Right renal pelvis (tissue), 4 donors: ENCODE data around the gene SUGP1. TPM values are rescaled to one million over a fixed set of nuclear protein-coding genes. Genes with fewer than 3 reads are reported as not detected.

Experiments
- DNase-seq, 4 donors: peaks; one replicate each; pipeline ENCODE4 v3.0.0-alpha.2; 2013; ENCODE audit warnings: low read depth in 4 of 4, low spot score in 3 of 4, missing footprints in 1 of 4
- polyA plus RNA-seq, 4 donors: library from polyadenylated mRNA; unstranded; fragments of 120-200 nt; gene quantifications; one replicate each; pipeline ENCODE4 v1.2.1, GENCODE V29; 2013; ENCODE audit not compliant: insufficient read length in 4 of 4

Gene SUGP1
- polyA plus RNA-seq, 4 donors, result 47.3 to 64.0 (median 56.4) TPM

DNA sequence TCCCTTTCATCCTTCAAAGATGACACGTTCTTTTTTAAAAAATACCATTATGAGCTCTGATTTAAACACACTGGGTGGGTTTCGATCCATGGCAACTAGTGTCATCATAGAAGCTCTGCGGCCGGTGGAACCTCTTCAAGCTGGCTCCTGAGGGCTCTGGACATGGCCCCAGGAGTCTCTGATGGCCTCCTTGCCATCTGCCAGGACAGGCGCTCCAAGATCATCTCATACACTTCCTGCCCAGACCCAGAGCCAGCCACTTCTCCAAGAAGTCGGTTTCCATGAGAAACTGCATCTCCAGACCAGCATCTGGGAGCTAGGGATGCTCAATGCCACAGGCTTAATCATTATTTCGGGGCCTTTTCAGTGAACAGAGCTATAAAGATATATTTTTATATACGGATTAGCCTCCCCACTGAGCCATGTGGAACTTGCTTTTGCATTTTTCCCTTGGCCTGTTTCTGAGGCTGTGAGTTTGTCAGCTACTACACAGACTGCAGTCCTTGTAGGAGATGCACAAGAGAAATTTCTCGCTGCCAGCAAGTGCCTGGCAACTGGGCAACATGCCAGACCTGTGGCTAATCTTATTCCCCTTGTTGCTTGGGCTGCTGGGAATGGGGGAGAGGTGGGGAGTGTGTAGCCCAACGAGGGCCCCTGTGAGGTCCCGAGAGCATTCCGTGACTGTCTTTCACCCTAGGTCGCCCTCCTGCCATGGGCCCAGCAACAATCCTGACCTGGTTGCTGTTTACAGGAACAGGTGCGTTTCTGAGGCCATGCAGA lies 15.9 kb downstream of the SUGP1 start:
- no peak for DNase-seq

DNA sequence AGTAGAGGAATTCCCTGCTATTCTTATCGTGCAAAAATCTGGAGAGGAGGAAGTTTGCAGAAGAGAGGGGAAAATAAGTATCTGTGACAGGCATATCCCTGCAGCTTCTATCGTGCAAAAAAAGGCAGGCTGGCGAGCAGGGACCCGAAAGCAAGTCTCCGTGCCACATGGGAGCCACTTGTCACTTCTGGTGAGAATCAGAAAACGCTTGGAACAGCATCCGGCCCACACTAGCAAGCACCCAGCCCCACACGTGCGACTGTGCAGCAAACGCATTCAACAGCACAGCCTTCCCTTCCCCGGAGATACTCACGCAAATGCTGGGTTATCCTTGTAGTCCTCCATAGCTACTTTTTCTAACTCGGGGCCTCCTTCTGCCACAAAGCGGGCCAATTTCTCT lies 16.9 kb downstream of the SUGP1 start:
- DNase-seq, result no peak

GRCh38 chr19:19300613-19301012 lies 19.7 kb downstream of the SUGP1 start:
- DNase-seq, result no peak

GRCh38 chr19:19297759-19298158 lies 22.6 kb downstream of the SUGP1 start:
- DNase-seq, result no peak

DNA sequence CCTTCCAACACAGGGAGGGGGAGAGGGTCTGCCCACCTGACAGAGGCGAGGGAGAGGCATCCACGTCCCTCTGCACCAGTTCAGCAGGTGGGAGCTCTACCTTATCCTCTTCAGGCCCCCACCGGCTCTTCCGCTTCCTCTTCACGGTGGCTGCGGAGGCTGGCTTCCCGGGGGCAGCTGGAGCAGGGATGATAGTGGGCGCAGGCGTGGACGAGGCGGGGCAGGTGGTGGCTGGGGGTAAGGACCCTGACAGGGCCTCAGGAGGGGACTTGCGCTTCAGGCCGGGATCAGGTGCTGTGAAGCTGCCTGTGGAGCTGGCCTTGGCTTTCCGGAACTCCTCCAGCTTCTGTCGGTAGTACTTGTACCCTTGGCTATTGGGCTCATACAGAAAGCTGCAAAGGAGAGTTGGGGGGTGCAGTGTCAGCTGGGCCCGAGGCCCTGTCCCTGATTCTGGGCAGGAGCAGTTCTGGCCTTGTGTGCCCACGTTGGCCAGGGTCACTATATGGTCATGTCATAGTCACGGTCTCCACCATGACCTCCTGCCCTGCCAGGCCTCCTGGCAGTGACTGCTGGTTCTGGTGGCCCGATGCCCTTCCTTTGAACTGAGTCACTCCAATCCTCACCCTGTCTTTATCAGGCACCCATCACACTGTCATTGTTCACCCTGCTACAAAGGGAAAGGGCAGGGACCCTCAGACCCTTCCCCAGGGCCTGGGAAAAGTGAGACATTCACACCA lies 23.2 kb downstream of the SUGP1 start:
- DNase-seq, result no peak

DNA sequence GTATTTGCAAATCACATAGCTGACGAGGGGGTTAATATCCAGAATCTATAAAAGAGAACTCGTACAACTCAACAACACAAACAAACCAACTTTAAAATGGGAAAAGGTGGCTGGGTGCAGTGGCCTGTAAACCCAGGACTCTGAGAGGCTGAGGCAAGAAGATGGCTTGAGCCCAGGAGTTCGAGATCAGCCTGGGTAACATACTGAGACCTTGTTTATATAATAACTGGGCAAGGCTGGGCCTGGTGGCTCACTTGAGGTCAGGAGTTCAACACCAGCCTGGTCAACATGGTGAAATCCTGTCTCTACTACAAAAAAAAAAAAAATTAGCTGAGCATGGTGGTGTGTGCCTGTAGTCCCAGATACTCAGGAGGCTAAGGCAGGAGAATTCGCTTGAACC lies 25.4 kb downstream of the SUGP1 start:
- no peak for DNase-seq

DNA sequence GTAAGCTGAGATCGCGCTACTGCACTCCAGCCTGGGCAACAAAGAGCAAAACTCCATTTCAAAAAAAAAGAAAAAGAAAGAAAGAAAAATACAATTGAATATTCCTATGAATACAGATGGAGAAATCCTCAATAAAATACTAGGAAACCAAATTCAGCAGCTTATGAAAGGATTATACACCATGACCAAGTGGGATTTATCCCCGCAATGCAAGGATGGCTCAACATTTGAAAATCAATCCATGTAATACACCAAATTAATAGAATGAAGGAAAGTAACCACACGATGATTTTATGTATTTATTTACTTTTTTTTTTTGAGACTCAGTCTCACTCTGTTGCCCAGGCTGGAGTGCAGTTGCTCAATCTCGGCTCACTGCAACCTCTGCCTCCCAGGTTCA lies 27.7 kb downstream of the SUGP1 start:
- DNase-seq, result no peak

DNA sequence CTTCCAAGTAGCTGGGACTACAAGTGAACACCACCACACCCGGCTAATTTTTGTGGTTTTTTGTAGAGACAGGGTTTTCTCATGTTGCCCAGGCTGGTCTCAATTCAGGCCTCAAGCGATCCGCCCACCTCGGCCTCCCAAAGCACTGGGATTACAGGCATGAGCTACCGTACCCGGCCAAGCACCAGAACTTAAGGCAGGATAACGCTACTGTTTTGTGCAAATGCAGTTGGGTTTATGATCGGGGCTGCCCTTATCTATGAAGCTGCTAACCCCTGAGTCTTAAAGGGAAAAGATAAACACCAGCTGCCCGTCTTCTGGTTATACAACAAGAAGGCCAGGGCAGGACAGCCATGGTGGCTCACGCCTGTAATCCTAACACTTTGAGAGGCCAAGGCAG lies 34.6 kb downstream of the SUGP1 start:
- DNase-seq, result no peak

DNA sequence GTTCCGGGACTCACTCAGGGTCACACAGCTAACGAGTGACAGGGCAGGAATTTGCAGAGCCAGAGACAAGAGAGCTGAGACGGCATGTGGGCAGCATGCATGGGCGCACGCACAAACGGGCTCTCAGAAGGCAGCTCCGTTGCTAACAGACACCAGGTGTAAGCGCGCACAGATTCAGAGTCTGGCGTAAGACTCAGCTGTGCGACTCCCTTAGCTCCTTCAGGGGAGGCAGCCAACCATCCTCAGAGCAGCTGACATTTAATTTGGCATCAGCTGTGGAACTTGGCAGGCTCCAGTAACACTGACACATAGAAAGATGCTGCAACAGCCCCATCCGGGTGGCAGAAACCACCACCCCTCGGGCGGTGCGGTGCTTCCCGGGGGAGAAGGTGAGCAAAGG lies 39.7 kb downstream of the SUGP1 start:
- DNase-seq, result no peak

DNA sequence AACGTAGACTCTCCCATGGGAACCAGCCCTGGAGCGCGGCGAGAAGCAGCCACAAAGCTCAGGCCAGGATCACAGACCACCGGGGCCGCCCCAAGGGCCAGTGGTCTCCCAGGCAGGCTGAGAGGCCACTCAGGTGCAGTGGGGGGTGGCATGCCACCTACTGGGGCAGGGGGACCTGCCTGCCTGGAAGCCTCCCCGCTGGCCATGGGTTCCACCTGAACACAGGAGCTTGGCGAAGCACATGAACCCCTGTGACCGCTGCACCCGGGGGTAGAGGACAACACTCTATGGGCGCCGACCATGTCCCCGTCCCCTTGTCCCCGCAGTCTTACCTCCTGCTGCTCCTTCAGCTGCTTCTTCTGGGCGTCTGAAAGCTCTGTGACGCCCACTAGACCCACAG lies 40.5 kb downstream of the SUGP1 start:
- DNase-seq, result no peak

DNA sequence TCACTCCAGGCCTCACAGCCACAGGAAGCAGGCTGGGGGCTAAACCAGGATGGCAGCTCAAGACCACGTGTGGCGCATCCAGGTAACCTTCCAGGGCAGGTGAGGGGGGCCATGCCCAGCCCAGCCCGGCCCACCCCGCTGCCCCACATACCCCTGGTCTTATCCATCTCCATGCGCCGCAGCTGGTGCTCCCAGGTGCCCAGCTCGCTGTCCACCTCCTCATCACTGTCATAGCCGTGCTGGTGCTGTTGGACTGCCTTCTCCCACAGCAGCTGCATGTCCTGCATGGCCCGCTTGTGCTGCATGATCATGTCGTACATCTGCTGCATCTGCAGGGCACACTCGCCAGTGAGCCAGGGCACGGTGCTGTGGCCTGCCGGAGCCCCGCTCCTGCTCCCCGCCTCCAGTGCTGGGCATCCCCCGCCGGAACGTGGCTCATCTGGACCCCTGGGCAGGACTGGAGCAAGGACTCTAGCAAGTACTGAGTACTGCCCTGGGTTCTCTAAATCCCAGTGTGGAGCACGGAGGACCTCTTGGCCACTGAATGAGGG lies 41.2 kb downstream of the SUGP1 start:
- no peak for DNase-seq

DNA sequence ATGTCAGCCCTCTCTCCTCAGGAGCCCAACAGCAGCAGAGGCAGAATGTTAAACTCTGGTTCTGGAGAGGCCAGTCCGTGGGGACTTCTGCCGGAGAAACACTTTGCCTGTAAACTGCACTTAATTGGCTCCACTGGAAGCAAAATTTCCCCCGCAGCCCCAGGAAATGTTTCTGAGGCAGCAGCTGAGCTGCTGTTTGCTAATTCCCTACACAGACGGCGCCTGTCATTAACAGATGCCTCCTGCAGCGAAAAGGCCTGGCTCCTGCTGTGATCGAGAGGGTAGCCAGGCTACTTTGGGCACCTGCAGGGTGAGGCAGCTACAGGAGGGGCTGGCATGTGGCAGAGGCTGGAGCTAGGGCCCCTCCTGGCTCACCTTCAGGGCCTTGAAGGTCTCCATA lies 42.0 kb downstream of the SUGP1 start:
- DNase-seq, result no peak

- DNase-seq, result no peak
Measured at GRCh38 chr19:19276851-19277250, 43.5 kb downstream of the SUGP1 start.

- DNase-seq, result no peak
Measured at GRCh38 chr19:19276386-19276785, 43.9 kb downstream of the SUGP1 start.

DNA sequence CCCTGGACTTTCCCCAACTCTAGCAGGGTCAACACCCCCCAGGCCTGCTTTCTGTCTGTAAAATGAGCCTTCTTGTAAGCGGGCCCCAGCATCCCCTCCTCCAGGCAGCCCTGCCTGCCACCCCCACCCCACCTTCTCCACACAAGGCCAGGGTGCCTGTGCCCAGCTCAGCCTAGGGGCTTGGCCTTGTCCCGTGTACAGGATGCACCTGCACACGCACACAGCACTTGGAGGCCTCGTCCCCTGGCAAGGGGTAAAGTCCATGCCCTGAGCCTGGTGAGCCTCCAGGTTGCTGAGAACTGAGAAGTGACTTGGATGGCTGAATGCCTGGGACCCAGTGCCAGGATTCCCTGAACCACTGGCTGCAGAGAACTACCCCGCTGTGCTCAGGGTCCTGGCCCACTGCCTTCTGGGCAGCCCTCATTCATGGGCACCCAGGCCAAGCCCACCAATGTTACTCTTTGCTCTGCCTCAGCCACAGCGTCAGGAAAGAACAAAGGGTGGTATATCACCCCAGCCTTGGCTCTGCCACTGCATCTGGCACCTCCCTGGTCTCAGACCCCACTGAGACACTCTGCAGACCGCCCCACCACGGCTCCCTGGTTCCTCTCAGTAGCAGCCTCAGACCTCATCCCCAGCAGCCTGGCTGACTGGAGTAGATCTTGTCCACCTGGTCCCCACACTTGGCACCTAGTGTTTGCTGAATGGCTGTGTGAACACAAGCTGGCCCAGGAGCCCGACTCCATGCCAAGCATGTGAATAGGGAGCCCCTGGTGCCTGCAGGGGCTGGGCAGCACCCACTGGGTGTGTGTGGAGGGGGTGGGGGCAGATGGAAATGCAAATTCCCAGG lies 45.4 kb downstream of the SUGP1 start:
- no peak for DNase-seq

DNA sequence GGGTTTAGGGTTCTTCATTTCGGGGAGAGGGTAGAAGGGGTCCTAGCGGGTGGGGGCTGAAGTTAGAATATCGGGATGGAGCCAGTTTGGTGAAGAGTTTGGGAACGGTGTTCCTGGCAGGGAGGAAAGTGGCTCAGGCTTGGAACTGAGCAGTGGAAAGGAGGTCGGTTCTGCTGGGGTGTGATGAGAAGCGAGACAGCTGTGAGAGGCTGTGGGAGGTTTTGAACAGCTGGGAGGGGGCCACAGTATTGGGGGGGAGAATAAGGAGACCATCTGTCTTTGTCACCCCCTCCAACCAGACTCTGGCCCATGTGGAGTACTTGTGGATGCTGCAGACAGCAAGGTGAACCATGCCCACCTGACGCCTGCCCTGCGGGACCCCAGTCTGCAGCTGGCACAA lies 46.2 kb downstream of the SUGP1 start:
- no peak for DNase-seq

- no peak for DNase-seq
Measured at GRCh38 chr19:19271828-19272599, 48.3 kb downstream of the SUGP1 start.

DNA sequence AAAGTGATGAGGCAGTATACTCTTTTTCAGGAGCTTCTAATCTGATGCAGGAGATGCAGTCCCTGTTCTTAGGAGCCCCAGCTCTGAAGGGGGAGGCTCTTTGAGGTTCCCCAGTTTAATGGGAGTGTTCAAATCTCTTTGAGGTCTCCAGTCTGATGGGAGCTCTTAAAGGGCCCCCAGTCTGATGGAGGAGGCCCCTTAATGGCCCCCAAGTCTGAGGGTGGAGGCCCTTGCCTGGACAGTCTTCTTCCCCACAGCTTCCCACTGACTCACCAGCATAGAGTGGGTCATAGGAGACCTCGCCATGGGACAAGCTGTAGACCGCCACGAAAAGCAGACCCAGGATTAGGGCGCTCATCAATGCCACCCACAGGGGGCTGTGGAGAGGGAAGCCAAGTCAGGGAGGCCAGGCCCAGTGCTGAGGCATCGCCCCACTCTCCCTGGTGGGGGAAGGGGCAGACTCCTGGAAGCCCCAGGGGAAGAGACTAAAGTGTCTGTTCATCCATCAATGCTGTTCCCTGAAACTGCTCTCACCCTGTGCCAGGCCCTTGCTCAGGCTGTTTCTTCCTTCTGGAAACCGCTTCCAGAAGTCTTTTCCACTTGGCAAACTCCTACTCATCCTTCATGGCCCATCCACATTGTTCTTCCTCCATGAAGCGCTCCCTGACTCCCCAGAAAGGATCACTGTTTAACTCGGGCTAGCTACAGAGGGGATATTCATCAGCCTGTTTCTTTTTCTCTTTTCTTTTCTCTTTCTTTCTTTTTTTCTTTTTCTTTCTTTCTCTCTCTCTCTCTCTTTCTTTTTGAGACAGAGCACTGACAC lies 49.3 kb downstream of the SUGP1 start:
- DNase-seq, result no peak

GRCh38 chr19:19269952-19270694 lies 50.2 kb downstream of the SUGP1 start:
- no peak for DNase-seq
